Brain pericyte (primary cell): ENCODE data around the gene NPHS1.
"Not testable (repeated sequence)": the region's sequence is repeated elsewhere in the genome, so short reads cannot be mapped to it uniquely, and the experiment has no call there.

Source experiments
- DNase-seq: peaks from one replicate; pipeline ENCODE4 v3.0.0-alpha.2; 2012; ENCODE audit warnings: low read depth, low spot score

NPHS1 gene

DNA sequence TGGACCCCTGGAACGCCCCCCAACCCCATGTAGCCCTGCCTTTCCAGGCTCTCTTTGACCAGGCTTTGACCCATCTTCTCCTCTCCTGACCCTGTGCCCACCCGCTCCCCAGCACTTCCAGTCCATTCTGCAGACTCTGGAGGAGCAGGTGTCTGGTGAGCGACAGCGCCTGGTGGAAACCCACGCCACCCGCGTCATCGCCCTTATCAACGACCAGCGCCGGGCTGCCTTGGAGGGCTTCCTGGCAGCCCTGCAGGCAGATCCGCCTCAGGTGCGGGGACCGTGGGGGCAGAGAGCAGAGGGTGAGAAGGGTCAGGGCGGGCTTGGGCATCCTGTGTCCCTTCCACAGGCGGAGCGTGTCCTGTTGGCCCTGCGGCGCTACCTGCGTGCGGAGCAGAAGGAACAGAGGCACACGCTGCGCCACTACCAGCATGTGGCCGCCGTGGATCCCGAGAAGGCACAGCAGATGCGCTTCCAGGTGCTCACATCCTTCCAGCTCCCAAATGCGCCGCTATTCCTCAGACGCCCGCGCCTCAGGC, 22.2 kb upstream of the NPHS1 start:
- no peak for DNase-seq

DNA sequence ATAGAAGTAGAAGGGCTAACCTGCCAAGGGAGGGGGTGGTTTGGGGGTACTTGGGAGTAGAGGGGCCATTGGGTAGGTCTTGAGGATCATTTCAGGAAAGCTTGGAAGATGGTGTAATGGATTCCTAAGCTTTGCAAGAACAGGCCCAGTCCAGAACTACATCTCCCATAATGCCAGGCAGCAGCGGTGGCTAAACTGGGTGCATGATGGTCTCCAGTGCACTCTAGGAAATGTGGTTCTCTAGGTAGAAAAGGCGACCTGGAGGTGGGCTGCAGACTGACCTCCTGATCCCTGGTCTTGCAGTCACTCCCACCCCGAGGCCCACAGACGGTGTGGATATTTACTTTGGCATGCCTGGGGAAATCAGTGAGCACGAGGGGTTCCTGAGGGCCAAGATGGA, 19.9 kb upstream of the NPHS1 start:
- no peak for DNase-seq

DNA sequence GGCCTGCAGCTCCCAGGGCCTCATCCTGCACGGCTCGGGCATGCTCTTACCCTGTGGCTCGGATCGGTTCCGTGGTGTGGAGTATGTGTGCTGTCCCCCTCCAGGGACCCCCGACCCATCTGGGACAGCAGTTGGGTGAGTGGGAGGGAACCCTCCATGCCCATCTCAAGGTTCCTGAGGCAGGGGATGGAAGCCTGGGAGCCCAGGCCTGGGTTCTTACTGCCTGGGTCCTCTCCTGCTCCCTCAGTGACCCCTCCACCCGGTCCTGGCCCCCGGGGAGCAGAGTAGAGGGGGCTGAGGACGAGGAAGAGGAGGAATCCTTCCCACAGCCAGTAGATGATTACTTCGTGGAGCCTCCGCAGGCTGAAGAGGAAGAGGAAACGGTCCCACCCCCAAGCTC, 19.3 kb upstream of the NPHS1 start:
- DNase-seq = no peak

DNA sequence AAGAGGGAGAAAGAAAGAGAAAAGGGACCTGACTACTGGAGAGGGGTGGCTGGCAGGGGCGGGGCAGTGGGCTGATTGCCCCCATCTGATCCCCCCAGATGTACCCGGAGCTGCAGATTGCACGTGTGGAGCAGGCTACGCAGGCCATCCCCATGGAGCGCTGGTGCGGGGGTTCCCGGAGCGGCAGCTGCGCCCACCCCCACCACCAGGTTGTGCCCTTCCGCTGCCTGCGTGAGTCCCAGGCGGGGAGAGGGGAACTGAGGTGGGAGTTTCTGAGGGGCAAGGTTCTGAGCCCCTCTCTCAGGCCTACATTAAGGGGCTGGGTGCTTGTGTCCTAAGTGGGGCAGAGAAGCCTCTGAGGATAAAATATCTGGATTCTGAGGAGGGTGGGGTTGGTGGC, 18.5 kb upstream of the NPHS1 start:
- no peak for DNase-seq

DNA sequence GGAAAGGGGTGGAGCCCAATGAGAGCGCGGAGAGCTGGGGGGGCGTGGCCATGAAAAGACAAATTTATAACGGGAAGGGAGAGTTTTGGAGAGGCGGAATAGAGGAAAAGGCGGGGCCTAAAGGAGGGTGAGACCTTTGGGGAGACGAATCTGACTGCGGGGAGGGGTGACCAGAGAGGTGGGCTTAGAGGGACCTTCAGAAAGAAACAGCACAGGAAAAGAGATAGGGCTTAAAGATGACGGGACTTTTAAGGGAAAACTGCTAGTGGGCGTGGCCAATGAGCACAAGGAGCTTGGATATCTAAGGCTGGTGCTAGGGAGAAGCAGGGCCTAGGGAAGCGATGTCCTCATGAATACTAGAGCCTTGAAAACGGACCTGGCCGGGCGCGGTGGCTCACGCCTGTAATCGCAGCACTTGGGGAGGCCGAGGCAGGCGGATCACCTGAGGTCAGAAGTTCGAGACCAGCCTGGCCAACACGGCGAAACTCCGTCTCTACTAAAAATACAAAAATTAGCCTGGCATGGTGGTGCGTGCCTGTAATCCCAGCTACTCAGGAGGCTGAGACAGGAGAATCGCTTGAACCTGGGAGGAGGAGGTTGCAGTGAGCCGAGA, 17.9 kb upstream of the NPHS1 start:
- DNase-seq = not testable (repeated sequence)

DNA sequence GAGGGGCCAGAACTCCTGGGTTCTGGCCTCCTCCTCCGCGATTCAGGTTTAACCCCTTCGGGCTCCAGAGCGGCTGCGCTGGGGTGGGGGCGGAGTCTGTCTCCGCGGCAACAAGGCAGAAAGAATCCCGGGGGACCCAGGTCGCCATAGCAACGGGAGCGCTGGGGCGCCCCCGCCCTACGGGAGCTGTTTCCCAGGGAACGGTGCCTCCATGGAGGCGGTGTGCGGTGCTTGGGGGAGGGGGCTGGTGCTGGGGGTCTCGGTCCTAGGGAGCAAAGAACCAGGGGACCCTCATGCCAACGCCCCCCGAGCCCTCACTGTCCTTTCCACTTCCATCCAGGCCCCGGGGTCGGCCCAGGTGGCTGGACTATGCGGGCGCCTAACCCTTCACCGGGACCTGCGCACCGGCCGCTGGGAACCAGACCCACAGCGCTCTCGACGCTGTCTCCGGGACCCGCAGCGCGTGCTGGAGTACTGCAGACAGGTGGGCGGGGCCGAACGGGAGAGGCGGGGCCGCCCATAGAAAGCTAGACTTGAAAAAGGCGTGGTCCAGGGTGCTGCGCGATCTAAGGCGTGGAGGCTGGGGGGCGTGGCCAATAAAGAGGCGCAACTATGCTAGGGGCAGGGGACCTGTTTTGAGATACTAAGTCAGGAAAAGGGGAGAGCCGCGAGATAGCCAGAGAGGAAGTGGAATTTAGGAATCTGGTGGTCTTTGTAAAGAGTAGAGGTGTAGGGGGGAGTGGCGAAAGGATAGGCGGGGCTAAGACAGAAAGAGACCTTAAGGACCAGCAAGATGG, 17.2 kb upstream of the NPHS1 start:
- DNase-seq = no peak

DNA sequence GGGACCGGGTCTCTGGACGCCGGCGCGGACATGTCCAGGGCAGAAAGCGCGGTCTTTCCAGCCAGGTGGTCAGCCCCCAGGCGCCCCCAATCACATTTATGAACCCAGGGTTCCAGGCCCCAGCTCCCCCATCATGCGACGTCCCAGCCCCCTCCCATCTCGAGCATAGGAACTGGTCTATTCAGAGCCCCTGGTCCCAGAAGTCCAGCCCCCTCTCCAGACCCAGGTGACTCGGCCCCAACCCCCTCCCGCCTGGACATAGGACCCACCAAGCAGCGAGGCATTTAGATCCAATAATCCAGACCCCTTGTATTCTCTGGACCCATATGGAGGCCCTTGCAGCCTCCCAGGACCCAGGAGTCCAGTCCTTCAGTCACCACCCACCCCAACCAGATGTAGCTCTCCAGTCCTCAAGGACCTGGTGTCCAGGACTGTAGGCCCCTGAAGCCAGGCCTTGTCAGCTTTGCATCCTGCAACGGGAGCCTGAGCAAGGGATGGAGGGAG, 16.6 kb upstream of the NPHS1 start:
- no peak for DNase-seq

DNA sequence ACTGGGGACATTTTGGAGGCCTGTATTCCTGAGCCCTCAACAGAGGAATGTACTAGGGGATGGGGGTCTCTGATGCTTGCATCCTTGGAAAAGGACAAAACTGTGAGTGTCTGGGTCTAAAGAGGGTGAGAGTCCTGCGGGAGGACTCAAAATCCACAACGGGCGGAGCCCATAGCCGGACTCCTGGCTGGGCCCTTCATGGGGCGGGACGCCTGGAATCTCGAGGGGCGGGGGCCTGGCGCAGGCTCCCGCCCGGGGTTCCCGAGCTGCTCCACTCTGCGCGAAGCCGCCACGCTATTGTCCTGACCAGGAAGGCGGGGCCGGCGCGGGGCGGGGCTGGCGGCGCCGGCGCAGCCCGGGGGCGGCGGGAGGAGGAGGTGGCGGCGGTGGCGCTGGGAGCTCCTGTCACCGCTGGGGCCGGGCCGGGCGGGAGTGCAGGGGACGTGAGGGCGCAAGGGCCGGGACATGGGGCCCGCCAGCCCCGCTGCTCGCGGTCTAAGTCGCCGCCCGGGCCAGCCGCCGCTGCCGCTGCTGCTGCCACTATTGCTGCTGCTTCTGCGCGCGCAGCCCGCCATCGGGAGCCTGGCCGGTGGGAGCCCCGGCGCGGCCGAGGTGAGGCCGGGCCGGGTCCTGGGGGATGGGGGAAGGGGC, 16.0 kb upstream of the NPHS1 start, which contains the start of gene APLP1:
Gene APLP1 (plus strand): TSS at position 403 of the 651 bp plus-strand sequence. CDS start 63 bp downstream, at position 466.
- DNase-seq = no peak

DNA sequence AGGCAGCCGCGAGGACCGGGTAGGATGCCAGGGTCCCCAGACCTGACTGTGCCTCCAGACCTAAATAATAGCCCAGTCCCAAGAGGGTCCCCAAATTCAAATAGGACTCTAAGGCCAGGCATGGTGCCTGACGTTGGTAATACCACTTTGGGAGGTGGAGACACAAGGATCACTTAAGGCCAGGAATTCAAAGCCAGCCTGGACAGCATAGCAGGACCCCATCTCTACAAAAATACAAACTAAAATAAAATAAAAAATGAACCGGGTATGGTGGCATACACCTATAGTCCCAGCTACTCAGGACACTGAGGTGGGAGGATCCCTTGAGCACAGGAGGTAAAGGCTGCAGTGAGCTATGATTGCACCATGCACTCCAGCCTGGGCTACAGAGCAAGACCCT, 10.7 kb upstream of the NPHS1 start:
- DNase-seq = no peak

DNA sequence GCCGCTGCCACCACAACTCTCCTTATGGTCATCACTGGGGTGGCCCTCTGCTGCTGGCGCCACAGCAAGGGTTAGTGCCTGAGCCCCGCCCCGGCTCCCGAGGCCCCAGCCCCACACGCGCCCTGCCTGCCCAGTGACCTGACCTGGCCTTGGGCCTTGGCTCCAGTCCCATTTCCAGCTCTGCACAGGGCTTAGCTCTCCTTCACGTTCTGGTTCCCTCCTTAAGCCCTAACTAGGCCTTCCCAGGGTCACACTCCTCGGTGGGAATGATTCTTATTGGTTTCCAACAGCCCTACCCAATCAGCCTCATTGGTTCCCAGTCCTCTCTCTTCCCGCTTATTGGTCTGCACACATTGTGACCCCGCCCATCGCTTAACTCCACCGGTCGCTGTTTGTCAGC, 10.2 kb upstream of the NPHS1 start:
- no peak for DNase-seq

DNA sequence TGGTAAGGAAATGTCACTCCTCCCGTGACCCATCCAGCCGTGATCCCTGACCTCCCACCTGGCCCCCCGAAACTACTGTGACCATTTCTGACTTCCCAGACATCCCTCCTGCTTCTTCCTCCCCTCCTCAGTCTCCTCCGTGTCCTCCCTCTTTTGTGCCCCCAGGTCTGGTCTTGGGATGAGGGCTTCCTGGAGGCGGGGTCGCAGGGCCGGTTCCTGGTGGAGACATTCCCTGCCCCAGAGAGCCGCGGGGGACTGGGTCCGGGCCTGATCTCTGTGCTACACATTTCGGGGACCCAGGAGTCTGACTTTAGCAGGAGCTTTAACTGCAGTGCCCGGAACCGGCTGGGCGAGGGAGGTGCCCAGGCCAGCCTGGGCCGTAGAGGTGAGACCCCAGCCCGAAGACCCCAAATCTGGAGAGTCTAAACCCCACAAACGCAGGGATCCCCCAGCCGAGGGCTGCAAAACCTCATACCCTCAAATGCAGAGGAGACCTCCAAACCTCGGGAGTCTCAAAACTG, 9.4 kb upstream of the NPHS1 start:
- no peak for DNase-seq

DNA sequence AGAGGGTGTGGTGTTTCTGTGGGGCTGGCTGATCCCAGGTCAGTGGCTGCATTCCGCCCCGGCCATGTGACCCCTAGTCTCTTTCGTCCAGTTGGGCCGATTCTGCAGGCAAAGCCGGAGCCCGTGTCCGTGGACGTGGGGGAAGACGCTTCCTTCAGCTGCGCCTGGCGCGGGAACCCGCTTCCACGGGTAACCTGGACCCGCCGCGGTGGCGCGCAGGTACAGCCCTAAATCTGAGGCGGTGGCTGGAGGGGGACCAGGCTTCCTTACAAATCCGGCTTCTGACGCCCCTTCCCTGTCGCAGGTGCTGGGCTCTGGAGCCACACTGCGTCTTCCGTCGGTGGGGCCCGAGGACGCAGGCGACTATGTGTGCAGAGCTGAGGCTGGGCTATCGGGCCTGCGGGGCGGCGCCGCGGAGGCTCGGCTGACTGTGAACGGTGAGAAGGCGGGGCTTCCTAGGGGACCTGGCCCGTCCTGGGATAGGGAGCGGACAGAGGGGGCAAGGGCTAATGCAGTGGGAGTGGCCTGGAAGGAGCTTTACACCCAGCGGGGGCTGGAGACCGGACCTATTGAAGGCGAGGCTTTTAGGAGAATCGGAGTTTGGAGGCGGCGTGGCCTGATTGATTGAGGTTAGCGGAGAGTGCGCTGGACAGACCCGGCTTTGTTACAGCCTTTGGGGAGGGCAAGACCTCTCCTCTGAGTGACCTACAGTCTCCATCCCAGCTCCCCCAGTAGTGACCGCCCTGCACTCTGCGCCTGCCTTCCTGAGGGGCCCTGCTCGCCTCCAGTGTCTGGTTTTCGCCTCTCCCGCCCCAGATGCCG, 8.7 kb upstream of the NPHS1 start:
- no peak for DNase-seq

DNA sequence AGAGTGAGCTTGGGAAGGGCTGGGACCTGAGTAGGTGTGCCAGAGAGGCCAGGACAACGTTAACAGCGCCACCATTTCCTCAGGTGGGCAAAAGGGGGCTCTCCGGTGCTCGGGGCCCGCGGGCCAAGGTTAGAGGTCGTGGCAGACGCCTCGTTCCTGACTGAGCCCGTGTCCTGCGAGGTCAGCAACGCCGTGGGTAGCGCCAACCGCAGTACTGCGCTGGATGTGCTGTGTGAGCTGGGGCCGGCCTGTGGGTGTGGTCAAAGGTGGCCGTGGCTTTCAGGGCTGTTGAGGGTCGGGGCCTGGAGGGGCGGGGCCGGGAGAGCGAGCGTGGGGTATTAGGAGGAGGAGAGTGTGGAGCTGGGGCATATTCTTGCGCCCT, 8.1 kb upstream of the NPHS1 start:
- DNase-seq = no peak

DNA sequence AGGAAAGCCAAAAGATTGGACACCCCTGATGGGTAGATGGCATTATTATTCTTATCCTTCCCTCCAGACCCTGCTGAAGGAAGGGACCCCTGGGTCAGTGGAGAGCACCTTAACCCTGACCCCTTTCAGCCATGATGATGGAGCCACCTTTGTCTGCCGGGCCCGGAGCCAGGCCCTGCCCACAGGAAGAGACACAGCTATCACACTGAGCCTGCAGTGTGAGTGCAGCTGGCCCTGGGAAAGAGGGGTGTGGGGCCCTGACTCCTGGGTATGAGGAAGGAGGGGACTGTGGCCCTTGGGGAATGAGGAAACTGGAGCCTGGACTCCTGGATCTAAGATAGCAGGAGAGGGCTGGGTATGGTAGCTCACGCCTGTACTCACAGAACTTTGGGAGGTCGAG, 7.1 kb upstream of the NPHS1 start:
- no peak for DNase-seq

DNA sequence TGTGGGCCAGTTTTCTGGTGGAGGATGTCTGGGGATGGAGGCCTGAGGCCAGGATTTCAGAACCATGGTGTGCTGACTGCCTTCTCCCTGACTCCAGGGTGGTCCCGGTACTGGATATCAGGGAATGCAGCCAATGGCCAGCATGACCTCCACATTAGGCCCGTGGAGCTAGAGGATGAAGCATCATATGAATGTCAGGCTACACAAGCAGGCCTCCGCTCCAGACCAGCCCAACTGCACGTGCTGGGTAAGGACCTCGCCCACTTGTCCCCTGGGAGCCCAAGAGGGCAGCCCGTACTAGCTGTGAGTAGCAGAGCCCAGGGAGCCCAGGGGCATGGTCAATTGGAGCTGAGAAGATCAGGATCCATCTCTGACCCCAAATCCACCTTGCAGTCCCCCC, 6.0 kb upstream of the NPHS1 start:
- DNase-seq = no peak

DNA sequence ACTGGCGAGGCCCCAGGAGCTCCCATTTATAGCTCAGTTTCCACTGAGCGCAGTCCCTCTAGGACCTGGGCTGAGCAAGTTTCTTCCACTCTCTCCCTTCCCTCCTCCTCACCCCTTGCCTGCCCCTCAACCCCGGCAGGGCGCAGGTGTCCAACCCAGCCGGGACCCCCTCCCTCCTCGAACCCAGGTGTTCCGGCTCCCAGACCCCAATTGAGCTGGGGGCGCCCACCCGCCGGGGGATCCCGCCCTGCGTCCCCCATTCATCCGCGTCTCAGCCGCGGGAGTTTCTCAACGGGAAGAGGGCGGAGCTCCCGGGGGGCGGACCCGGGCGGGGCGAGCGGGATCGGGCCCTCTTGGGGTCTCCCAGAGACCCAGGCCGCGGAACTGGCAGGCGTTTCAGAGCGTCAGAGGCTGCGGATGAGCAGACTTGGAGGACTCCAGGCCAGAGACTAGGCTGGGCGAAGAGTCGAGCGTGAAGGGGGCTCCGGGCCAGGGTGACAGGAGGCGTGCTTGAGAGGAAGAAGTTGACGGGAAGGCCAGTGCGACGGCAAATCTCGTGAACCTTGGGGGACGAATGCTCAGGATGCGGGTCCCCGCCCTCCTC, 4.3 kb upstream of the NPHS1 start, which contains the start of gene KIRREL2:
Gene KIRREL2 (plus strand): TSS at position 366 of the 604 bp plus-strand sequence. CDS start 209 bp downstream, at position 575.
- no peak for DNase-seq

DNA sequence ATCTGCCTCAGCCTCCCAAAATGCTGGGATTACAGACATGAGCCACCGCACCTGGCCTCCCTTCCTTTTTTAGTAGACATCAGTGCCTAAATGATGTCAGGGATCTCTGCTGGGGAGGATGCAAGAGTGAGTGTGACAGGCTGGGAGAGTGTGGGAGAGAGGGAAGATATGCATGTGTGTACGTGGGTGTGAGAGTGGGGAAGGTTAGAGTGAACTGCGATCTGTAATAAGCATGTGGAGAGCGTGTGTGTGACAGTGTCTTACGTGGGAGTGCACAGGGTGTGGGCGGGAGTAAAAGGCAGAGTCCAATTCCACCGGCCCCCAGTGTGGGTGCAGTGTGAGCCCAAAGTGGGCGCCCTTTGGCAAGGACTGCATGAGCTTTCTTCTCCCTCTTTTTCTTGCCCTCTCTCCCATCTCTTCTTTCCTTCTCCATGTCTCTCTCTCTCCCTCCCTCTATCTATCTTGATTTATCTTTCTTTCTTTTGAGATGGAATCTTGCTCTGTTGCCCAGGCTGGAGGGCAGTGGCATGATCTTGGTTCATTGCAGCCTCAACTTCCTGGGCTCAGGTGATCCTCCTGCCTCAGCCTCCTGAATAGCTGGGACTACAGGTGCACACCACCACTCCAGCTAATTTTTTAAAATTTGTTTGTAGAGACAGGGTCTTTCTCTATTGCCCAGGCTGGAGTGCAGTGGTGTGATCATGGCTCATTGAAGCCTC, 893 bp upstream of the NPHS1 start:
- no peak for DNase-seq

DNA sequence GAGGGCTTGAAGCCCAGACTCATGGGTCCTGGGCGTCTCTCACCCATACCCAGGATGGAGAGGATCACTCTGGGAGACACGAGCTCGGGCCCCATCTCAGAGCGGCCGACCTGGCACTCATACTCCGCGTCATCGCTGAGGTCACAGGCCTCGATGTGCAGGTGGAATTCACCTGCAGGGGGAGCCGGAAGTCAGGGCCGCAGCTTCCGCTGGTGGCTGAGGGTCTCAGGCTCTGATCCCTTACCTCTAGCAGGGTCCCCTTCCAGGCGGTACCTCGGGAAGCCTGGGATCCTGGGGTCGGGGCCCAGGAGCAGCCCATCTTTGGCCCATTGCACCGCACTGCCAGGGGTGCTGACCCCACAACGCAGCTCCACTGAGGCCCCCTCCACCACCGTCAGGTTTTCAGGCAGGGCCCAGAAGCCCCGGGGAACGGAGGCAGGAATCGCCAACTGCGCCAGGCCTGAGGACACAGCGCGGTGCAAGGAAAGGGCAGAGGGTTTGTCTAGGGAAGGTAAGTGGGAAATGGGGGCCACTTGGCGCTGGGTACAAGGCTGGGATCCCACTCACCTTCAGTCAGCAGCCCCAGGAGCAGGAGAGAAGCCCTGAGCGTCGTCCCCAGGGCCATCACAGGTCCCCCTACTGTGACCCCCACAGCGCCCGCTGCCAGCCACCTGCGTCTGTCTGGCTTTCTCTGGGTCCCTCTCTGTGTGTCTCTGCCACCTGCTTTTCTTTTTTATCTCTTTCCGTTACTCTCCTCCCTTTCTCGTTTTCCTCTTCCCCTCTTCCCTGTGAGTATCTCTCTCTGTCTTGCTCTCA, 883 bp downstream of the NPHS1 start:
- no peak for DNase-seq

DNA sequence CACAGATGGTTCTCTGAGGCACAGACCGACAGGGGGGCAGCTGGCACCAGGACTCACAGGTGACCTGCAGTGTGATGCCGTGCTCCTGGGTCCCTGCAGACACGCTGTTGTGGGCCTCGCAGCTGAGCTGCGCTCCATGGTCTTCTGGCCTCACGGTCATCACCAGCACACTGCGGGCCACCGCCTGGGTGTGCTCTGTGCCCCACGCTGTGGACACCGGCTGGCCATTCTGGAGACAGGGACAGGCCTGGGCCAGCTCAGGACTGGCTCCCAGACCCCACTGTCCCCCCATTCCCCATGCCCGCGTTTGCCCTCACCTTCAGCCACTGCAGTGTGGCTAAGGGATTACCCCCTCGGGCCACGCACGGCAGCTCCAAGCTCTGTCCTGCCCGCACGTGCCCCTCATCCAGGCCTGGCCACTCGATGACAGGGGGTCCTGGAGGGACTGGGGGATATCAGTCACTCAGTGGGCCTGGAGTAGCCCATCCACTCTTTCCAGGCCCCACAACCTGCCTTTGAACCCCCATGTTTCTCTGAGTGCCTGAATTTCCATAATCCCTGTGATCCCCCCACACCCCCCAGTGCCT, 3.3 kb downstream of the NPHS1 start:
- DNase-seq = no peak
